Activated CD4-positive, alpha-beta memory T cell treated with anti-CD3 and anti-CD28 coated beads, Interleukin-2, amount 10 ng/mL, durations not matched to agents 7 days and 5 days (primary cell): Measurements from ENCODE around the gene PKP1. TPM values are rescaled to one million over a fixed set of nuclear protein-coding genes. Genes with fewer than 3 reads are reported as not detected.

ENCODE experiments used
- CTCF ChIA-PET: fragments of 350-600 bp; sonication (Branson Sonifier 250); formaldehyde crosslinking; loops from one replicate; lab custom pipeline; 2021; ENCODE audit warnings: antibody characterized with exemption, inconsistent platforms; lab: Charles Lee
- POLR2A ChIA-PET: fragments of 350-600 bp; sonication (Branson Sonifier 250); formaldehyde crosslinking; loops from one replicate; lab custom pipeline; 2021; ENCODE audit warnings: antibody characterized with exemption; lab: Charles Lee
- DNase-seq: peaks from one replicate; pipeline ENCODE4 v3.0.0-alpha.2; 2020
- H3K27ac Mint-ChIP-seq: one replicate; pipeline ENCODE4 v1.8.0; 2021; ENCODE audit warnings: mild to moderate bottlenecking, mixed read lengths
- H3K27me3 Mint-ChIP-seq: one replicate; pipeline ENCODE4 v1.8.0; 2021; ENCODE audit warnings: mixed read lengths
- H3K36me3 Mint-ChIP-seq: one replicate; pipeline ENCODE4 v1.8.0; 2021; ENCODE audit warnings: low read depth, mixed read lengths
- H3K4me1 Mint-ChIP-seq: one replicate; pipeline ENCODE4 v1.8.0; 2021; ENCODE audit warnings: mixed read lengths
- H3K4me3 Mint-ChIP-seq: one replicate; pipeline ENCODE4 v1.8.0; 2021; ENCODE audit warnings: mild to moderate bottlenecking, mixed read lengths
- H3K9me3 Mint-ChIP-seq: one replicate; pipeline ENCODE4 v1.8.0; 2021; ENCODE audit warnings: mixed read lengths
- total RNA-seq, 2 experiments: library from RNA; stranded (reverse); gene quantifications; one replicate each; pipeline ENCODE4 v1.2.3, GENCODE V29; 2021

Gene PKP1
- total RNA-seq, 2 experiments from 2014 or later = not detected

- CTCF ChIA-PET = no interaction called here
- H3K4me3 Mint-ChIP-seq = no peak overlapping the region
- no peaks in the 10 kb centered on the region for H3K36me3 Mint-ChIP-seq
- H3K9me3 Mint-ChIP-seq = no peaks in the 10 kb centered on the region
- H3K27ac Mint-ChIP-seq = no peak overlapping the region
- peaks cover 22% of the 10 kb centered on the region for H3K27me3 Mint-ChIP-seq
- H3K4me1 Mint-ChIP-seq = no peaks in the 10 kb centered on the region
- POLR2A ChIA-PET = no interaction called here
- DNase-seq = no peak
Measured at GRCh38 chr1:201375169-201375568, 91.9 kb downstream of the PKP1 start.

GRCh38 chr1:201376107-201376463, 92.8 kb downstream of the PKP1 start:
- POLR2A ChIA-PET = no interaction called here

GRCh38 chr1:201376464-201377374, 93.4 kb downstream of the PKP1 start:
- Mint-ChIP-seq H3K27ac (no peak overlapping the region), H3K36me3 (no peaks in the 10 kb centered on the region), H3K9me3 (no peaks in the 10 kb centered on the region), H3K4me1 (no peaks in the 10 kb centered on the region), H3K4me3 (no peak overlapping the region), H3K27me3 (peaks cover 15% of the 10 kb centered on the region)
- ChIA-PET CTCF (interaction anchor here (1.0 kb wide), 1 partner anchor 29 kb away, joined by 3 read pairs; no protein-coding TSS in a partner anchor), POLR2A (no interaction called here)
- DNase-seq = no peak

More at GRCh38 chr1:201376107-201376463, 92.8 kb downstream of the PKP1 start:
- no peaks in the 10 kb centered on the region for H3K36me3 Mint-ChIP-seq
- H3K4me1 Mint-ChIP-seq = no peaks in the 10 kb centered on the region
- CTCF ChIA-PET = no interaction called here
- no peak overlapping the region for H3K4me3 Mint-ChIP-seq
- H3K27ac Mint-ChIP-seq = no peak overlapping the region
- H3K9me3 Mint-ChIP-seq = no peaks in the 10 kb centered on the region
- no peak for DNase-seq
- peaks cover 20% of the 10 kb centered on the region for H3K27me3 Mint-ChIP-seq

GRCh38 chr1:201377611-201378092, 94.3 kb downstream of the PKP1 start, which contains the start of gene TNNT2:
Gene TNNT2, minus strand, starts transcription at chr1:201377680. Its CDS starts 4,426 bp downstream, at chr1:201373254.
- Mint-ChIP-seq H3K27me3 (peaks cover 9% of the 10 kb centered on the region), H3K4me1 (no peaks in the 10 kb centered on the region), H3K36me3 (no peaks in the 10 kb centered on the region), H3K4me3 (no peak within 1 kb of the TSS), H3K27ac (no peak within 1 kb of the TSS), H3K9me3 (no peaks in the 10 kb centered on the region)
- ChIA-PET POLR2A (no interaction called here), CTCF (no interaction called here)
- no peak for DNase-seq

- ChIA-PET POLR2A (no interaction called here), CTCF (interaction anchor here (0.9 kb wide), 1 partner anchor 27 kb away, joined by 3 read pairs; no protein-coding TSS in a partner anchor)
- H3K4me3 Mint-ChIP-seq = no peak overlapping the region
- no peaks in the 10 kb centered on the region for H3K9me3 Mint-ChIP-seq
- H3K4me1 Mint-ChIP-seq = no peaks in the 10 kb centered on the region
- H3K27ac Mint-ChIP-seq = no peak overlapping the region
- no peak for DNase-seq
- H3K36me3 Mint-ChIP-seq = no peaks in the 10 kb centered on the region
- H3K27me3 Mint-ChIP-seq = peaks cover 10% of the 10 kb centered on the region
Measured at GRCh38 chr1:201378804-201379203, 95.5 kb downstream of the PKP1 start.

- no peak overlapping the region for H3K27ac Mint-ChIP-seq
- CTCF ChIA-PET = interaction anchor here (1.0 kb wide), 1 partner anchor 26 kb away, joined by 3 read pairs; no protein-coding TSS in a partner anchor
- no peak for DNase-seq
- POLR2A ChIA-PET = no interaction called here
- no peaks in the 10 kb centered on the region for H3K4me1 Mint-ChIP-seq
- no peaks in the 10 kb centered on the region for H3K36me3 Mint-ChIP-seq
- no peaks in the 10 kb centered on the region for H3K9me3 Mint-ChIP-seq
- H3K4me3 Mint-ChIP-seq = no peak overlapping the region
- H3K27me3 Mint-ChIP-seq = peaks cover 12% of the 10 kb centered on the region
Measured at GRCh38 chr1:201379733-201380242, 96.5 kb downstream of the PKP1 start.

GRCh38 chr1:201381130-201381529, 97.8 kb downstream of the PKP1 start:
- H3K27me3 Mint-ChIP-seq = peaks cover 12% of the 10 kb centered on the region
- H3K36me3 Mint-ChIP-seq = no peaks in the 10 kb centered on the region
- ChIA-PET POLR2A (no interaction called here), CTCF (interaction anchor here (1.0 kb wide), 1 partner anchor 25 kb away, joined by 3 read pairs; no protein-coding TSS in a partner anchor)
- H3K4me1 Mint-ChIP-seq = no peaks in the 10 kb centered on the region
- no peak overlapping the region for H3K27ac Mint-ChIP-seq
- no peaks in the 10 kb centered on the region for H3K9me3 Mint-ChIP-seq
- no peak overlapping the region for H3K4me3 Mint-ChIP-seq
- DNase-seq = no peak

Other genes starting within 250 kb of the PKP1 start
- not detected for gene CACNA1S, start 171.1 kb upstream of the PKP1 start, total RNA-seq
- not detected for gene ASCL5, start 156.3 kb upstream of the PKP1 start, total RNA-seq
- 10 to 100 TPM; 16.8 to 19.8 TPM for gene TMEM9, start 129.0 kb upstream of the PKP1 start, total RNA-seq
- not detected for gene IGFN1, start 92.7 kb upstream of the PKP1 start, total RNA-seq
- gene TNNT2, start 94.2 kb downstream of the PKP1 start, total RNA-seq = not detected
- gene LAD1, start 115.8 kb downstream of the PKP1 start, total RNA-seq = not detected
- not detected for gene TNNI1, start 138.2 kb downstream of the PKP1 start, total RNA-seq
- gene PHLDA3, start 185.7 kb downstream of the PKP1 start, total RNA-seq = 10 to 100 TPM in 1 of 2 experiments, 1 to 10 TPM in 1; 9.0 to 11.4 TPM
- 10 to 100 TPM; 77.1 to 77.8 TPM for gene CSRP1, start 223.6 kb downstream of the PKP1 start, total RNA-seq